B cell (primary cell): ENCODE measurements around the gene SYTL1.

Experiments used
- EZH2 ChIP-seq: IDR thresholded peaks from 2 replicates; pipeline ENCODE4 v1.6.1; 2012; ENCODE audit warnings: borderline replicate concordance, low read depth, mild to moderate bottlenecking, moderate library complexity, low read length; ENCODE audit not compliant: insufficient read depth, poor library complexity, severe bottlenecking
- TF ChIP-seq, protein P1 (sequence below): fragments of 200-600 bp; IDR thresholded peaks from one replicate; pipeline ENCODE4 v1.8.0; 2022; ENCODE audit warnings: antibody characterized with exemption, mild to moderate bottlenecking

DNA sequence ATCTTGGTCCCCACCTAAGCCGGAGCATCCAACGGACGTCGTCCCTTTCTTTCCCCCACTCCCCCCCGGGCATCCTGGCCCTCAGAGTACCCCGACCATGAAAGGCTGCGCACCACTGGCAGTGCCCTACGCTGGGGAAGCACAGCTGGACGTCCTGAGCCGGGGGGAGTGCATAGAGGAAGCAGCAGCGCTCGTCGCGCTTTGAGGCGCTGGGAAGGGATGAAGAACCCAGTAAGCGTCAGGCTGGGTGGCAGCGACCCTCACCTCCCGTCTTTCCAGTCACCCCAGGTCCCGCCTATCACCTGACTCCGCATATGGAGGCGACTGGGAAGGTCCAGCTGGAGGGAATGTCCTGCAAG is 19.2 kb downstream of the SYTL1 start:
- TF ChIP-seq, protein P1, sequence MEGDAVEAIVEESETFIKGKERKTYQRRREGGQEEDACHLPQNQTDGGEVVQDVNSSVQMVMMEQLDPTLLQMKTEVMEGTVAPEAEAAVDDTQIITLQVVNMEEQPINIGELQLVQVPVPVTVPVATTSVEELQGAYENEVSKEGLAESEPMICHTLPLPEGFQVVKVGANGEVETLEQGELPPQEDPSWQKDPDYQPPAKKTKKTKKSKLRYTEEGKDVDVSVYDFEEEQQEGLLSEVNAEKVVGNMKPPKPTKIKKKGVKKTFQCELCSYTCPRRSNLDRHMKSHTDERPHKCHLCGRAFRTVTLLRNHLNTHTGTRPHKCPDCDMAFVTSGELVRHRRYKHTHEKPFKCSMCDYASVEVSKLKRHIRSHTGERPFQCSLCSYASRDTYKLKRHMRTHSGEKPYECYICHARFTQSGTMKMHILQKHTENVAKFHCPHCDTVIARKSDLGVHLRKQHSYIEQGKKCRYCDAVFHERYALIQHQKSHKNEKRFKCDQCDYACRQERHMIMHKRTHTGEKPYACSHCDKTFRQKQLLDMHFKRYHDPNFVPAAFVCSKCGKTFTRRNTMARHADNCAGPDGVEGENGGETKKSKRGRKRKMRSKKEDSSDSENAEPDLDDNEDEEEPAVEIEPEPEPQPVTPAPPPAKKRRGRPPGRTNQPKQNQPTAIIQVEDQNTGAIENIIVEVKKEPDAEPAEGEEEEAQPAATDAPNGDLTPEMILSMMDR: no peak
- no peak for TF ChIP-seq EZH2
